SK-N-DZ (cell line): ENCODE measurements around the gene A1CF.

Experiments used
- DNase-seq: peaks from one replicate; pipeline ENCODE4 v3.0.0-alpha.2; 2015; ENCODE audit warnings: low spot score

A1CF gene

DNA sequence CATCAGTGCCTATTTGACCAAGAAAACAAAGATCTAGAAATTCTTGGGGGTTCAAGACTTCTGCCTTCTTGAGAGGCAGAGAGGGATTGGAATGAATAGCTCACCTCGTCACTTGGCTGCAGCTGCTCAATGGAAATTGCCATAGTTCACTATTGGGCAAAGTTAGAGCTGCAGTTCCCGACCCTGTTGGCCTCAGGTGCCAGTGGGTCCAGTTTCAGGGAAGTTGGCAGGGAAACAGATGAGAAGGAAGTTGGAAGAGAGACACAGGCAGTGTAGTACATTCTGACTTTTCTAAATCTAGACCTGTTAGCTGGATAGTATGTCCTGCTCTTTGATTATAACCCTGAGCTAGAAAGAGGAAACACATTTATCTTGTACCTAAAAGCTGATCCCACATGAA, 19.1 kb downstream of the A1CF start:
- DNase-seq: no peak

DNA sequence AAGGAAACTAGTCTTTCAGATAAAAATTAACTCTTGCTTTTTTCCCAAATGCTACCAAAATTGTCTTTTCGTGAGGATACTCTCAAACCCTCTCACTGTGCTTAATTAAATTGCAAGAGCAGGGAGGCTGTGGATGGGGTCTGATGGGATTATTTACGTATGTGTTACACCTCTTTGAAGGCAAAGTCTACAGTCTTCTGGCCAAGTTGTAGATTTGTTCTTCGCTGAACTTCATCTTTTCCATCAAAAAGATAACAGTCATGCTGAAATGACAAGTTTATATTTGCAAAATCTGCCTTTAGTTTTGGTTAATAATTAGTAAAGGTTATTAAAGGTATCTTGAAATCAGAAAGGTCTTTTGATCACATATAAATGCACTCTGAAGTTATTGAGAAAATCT, 22.7 kb downstream of the A1CF start:
- DNase-seq: no peak

DNA sequence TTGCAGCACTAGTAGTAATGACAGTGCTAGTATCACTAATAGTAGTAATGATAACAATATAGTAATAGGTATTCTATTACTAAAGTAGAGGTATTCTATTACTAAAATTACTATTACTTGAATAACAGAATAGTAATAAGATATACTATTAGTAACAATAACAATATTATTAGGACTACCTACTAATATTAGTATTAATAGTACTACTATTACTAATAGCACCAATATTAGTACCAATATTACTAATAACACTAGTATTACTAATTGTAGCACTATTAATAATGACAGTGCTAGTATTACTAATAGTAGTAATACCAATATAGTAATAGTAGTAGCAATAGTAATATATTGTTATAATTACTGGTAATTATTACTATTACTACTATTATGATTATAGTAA, 24.1 kb downstream of the A1CF start:
- DNase-seq: no peak

DNA sequence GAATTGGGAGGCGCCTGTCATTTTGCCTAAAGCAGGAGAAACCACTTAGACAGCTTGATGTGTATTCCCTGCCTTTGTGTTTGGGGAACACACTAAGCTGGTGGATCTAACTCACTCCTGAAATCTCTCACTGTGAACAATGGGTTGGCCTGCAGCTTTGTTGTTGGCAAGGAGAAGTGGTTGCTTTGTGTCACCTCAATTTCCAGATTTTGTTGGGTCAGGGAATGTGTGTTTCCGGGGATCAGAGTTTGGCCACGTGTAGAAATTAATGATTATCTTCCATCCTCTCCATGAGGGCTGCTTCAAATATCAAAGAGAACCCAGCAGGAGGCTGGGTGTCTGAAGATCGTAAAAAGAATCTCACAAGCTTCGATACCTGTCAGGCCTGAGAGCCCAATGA, 27.8 kb downstream of the A1CF start:
- DNase-seq: no peak

DNA sequence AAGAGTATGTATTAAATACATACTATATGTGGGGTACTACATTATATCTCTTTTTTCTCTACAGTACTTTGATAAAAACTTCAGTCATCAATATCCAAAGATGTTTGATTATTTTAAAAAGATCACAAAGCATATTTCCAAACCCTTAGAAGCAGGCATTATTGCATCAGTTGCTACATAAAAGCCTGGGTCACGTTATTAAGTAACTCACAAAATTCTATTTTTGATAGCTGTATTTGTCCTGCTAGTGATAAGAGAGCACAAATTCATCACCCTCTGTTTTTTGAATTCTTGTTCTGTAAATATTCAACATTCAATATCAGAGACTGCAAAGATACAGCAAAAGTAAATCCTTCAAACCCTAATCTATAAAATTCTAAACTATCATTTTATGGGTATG, 30.0 kb downstream of the A1CF start:
- no peak for DNase-seq

DNA sequence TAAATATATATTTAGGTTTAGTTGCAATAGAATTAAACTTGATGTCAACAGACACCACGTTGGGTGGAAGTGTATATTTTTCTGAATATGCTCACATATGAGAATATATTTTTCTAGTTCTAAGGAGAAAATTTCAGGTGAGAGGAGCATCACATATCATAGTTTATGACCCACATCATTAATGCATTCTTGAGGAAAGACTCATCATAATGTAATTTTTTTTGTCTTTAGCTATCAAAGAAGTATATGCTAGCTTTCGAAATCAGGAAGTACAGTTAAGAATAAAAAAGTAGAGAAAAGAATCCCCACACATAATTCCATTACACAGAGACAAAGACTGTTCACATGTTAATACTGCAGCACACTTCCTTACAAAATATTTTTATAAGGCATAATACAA, 30.4 kb downstream of the A1CF start:
- no peak for DNase-seq

DNA sequence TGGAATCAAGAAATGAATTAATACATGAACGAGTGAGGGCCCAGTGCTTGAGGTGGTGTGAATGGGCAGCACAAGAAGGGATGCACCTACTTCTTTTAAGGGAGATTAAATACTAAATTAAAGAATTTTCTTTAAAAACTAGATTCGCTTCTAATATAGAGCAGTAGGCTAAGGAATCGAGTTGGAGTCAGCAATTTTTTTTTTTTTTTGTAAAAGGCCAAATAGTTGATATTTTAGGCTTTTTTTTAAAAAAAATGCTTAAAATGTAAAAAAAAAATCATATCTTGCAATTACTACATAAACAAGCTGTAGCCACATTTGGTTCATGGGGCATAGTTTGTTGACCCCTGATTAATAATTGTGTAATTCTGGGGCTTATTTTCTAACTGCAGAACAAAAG, 31.9 kb downstream of the A1CF start:
- no peak for DNase-seq

DNA sequence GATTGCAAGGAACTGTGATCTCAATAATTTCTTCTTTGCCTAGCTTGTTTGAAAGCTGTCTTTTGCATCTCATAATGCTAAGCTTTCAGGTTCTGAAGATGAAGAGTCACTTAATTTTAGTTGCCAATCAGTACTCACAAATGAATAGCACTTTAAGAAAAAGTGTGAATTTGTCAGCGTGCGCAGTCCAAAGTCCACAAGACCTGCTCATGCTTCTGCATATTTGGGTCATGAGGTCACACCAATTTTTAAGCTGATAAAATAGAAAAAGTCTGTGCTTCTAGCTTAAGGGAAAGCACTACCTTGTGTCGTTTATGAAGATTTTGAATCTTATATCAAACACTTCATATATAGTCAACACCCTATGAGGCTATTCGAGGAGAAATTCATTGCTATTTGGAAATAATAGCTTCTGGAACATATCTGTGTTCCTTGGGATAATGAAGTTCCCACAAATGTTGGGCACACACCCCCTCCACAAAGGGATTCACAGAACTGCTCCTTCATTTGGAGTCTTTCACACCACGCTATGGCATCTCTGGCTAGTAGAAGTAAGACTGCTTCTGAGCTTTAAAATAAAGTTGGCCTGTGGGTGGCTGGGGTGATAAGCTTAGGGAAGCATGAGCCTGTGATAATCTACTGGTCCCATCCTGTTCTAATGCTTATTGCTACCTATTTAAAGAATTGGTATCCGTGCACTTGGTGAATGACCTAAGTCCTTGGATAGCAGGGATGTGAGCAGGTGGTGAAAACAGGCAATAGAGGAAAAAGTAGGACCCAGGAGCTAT, 33.3 kb downstream of the A1CF start:
- no peak for DNase-seq

DNA sequence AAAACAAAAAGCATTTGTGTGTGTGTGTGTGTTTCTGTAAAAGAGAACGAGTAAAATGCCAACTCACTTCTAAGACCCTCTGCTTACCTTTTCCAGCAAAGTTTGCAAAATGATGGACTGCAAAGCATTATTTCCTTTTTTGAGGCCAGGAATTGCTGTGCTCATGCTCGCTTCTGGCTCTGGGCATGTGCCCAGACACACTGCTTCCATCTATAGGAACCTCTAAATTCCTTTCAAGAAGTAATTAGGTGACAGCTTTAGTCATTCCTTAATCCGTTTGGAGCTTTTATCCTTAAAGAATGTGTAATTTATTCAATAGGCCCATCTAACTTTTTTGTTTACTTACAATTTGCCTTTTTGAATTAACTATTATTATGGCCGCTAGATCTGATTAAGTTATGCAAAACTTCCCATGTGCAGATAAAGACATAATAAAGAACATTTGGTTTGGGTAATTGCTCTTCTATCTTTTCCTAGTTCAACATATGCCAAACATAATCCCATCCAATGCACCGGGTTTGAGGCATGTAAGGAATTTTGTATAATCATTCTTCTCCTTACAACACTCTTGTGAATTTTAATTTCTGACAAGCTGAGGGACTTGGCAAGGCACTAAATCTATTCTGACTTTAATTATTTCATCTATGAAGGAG, 34.7 kb downstream of the A1CF start:
- DNase-seq: no peak

DNA sequence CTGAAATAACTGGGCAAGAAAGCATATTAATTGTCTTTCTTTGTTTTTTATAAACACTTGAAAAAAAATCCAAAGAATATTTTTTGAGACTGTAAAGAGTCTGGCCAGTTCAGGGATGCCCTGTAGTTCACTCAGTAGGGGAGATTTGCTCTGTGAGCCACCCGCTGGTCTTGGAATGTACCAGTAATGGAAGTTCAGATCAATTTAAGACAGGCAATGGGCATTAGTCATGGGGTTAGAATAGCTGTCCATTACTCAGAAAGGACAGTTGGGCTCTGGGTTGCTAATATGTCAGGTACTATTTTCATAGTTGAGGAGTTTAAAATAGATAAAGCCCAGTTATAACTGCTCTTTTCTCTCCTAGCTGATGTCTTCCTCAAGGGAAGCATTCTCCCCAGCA, 38.7 kb downstream of the A1CF start:
- DNase-seq: no peak

DNA sequence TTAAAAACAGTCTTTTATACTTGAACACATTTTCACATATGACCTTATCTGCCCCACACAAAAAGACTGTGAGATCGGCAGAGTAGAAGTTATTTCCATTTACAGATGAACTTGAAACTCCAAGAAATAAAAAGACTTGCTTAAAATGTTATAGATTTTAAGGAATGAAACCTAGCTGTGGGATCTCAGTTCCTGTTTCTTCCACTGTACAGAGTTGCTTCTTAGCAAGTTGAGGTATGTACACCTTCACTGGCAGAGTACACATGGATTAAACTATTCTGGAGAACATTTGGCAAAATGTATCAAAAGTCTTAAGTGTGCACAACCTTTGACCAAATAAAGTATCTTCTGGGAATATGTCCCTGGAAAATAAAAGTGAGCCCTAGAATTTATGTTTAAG, 48.3 kb downstream of the A1CF start:
- no peak for DNase-seq

DNA sequence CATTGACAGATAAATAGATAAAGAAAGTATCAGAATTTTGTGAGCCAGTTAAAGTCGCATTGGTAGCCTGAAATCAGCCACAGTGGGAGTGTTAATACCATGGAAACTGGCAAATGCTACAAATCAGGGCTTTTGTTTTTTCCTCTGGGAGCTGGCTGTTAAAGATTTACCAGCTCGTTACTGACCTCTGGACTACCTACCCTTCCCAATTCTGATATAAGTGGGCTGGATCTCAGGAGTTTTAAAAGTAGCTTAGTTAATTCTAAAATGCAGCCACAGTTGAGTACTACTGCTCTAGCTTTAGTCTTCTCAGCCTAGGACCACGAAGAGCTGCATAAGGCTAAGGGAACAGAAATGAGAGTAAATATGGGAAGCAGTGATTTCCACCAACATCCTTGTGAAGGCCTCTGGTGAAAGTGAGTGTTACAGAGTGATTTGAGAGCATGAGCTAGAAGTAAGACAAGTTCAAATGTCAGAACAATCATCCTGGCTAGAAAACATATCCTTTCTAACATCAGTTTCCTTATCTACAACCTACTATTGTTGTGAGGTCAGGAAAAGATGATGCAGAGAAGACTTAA, 53.2 kb downstream of the A1CF start:
- DNase-seq: no peak

DNA sequence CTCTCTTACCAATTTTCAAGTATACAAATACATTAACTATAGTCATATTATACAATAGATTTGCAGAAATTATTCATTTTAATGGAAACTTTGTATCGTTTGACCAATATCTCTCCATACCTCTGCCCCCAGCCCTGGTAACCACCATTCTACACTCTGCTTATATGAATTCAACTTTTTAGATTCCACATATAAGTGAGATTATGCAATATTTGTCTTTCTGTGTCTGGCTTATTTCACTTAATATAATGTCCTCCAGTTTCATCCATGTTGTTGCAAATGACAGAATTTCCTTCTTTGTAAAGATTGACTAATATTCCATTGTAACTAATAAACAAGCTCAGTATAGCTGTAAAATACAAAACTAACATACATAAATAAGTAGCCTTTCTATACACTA, 55.4 kb downstream of the A1CF start:
- no peak for DNase-seq

DNA sequence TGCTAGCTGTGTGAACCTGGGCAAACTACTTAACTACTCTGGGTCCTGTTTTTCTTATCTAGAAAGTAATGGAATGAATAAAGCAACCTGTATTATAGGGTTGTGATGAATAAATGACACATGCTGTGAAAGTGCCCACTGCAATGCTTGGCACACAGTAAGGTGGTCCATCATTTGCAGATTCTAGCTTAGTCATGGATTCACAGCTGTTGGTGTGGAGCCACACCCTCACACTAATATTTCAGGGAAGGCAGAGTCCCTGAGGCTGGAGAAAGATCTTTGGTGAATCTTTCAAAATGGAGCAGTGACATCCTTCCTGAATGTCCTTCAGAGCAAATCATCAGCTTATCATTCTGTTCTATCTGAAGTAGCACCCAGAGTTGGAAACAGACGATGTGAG, 60.6 kb downstream of the A1CF start:
- DNase-seq: no peak

DNA sequence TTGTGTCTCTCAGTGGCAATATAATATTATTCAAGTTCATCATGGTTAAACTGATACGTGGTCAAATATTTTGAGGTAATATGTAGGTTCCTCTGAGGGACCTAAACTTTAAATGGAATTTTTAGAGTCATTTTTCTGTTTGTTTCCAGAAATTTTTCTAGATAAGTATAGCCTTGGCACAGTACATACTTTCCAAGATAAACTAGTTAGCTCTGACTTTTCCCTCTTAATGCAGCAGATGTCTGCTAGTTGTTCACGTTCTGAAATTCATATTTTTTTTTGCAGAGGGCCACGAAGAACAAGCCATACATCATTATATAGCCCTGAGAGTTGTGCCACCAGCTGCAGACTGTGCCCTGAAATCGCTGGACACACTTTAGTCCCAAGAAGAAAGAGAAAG, 61.6 kb downstream of the A1CF start:
- DNase-seq: no peak

DNA sequence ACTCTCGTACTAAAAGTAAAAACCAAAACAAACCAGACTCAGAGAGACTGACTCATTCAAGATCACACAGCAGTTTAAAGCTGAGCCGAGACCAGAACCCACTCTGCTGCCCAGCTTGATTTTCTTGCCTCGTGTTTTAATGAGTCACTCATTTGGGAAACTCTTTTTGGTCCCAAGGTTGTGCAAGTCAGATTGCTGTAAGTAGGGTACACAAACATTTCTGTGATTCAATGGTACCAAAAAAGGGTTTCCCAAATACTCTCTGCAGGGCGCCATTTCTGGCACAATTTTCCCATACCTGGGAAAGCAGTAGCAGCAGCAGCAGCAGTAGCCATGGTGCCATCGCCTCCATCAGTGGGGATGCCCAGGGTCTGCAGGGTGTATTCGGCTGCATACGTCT, 75.8 kb downstream of the A1CF start:
- no peak for DNase-seq

DNA sequence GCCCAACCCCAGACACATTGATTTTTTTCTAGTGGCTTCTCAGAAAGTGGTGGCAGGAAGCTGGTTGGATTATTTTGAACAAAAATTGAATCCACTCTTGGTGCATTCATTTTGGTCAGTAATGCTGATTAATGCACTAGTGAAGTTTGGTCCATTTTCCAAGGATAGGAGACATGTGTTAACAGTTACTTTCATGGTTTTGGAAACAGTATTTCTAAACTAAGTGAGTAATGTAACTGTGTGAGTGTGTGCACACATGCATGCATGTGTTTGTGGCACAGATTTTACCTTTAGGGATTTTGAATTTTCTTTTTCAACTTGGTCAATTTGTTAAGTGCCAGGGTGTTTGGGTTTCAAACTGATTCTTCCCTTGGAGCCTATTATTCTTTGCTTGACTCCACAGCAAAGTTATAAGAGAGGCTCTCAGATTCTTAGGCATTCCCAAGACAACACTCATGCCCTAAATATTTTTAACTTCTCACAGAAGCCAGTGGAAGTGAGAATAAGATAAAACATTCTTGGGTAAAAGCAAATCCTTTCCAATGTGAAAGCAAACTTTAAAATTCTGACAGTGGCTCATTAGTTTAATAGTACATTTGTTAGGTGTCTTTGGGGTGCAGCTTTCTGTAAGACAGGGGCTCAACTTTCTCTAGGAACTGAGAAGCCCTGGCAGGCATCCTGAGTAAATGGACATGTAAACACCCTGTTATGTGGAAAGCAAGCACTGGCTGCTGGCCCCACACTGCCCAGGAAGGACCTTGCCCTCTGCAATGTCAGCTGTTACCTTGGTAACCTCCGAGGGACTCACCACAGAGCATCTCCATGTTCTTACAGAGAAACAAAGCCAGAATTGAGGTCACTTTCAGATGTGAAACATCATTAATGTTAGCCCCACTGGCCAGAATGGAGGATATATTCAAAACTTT, 77.3 kb downstream of the A1CF start:
- no peak for DNase-seq

DNA sequence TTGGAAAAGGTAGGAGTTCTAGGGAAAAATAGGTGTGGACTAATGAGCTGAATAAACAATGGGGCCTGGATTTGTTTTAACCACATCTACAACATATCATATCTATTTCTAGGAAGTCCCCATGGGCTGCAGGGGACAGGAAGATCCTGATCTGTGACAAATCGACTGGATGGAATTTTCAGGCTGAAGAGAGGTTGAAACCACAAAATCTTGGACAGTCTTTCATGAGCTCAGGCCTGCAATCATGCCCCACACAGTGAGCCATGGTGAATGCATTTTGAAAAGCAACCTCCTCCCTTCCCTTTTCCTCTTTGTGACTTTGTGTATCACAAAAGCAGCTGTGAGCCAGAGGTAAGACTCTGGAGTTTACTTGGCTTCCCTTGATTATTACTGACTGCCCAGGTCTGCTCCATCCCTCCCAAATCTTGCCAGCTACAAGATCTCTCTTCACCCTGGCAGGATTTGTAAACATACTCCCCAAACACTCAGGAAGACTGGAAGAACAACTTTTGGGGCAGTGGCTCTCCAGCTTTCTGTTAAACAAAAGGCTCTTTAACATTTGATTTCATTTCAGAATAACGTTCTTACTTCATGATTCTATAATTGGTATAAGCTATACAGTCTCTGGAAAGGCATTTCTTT, 79.3 kb downstream of the A1CF start:
- no peak for DNase-seq

DNA sequence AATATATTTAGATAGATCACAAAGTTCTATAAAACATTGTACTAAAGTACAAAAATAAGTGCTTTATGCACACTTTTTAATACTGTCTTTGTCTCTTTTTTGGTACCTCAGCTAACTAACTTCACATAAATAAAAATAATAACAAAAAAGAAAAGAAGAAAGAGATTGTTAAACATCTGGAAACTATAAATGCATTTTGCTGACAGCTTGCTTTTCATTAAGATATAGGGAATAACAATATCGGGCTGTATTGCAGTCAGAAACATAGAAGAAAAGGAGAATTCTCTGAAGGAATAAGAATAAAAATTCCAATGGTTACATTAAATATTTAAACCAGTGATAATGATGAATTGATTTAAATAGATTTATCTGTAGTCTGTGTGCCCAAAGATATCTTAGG, 85.8 kb downstream of the A1CF start:
- no peak for DNase-seq

DNA sequence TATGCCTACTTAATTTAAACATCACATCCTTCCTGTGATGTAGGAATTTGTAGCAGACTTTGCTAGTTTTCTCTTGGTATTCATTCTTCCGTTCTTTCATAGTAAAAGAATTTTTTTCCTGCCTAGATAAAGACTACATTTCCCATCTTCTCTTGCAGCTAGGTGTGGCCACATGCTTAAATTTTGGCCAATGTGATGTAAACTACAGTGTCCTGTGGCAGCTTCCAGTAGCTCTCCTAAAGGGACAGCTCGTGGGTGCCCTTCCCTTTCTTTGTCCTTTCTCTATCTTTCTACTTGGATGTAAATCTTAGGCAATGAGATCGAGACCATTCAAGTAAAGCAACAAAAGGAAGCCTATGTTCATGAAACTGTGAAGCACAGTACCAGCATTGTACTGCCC, 87.1 kb downstream of the A1CF start:
- DNase-seq: no peak

DNA sequence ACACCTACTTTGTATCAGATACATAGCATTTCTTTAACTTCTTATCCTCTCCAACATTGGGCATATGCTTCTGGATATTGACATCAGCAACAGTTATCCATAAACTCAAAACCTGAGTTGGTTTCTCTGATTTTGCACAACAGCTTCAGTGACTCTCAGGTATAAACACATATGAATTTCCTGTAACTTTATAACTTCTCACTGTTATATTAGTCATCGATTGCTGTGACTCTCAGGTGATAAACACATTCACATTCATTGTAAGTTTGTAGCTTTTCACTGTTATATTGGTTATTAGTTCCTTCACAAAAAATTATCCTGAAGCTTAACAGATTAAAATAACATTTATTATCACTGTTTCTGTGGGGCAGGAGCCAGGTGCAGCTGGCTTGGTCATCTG, 88.7 kb downstream of the A1CF start:
- DNase-seq: no peak

DNA sequence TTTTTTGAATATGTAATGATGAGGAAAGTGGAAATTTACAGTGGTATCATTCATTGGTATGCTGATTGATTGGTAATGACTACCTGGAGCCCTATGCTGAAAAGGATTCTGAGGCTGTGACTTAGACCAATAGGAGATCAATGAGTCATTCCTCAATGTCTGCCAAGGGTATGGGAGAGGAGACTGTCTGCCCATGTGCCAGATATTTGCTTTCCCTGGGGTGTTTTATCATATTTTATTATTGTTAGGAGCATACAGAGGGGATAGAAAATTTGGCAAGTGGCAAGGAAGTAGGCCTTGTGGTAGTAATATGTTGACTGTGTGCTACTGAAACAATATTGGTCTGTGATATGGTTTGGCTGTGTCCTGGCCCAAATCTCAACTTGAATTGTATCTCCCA, 90.9 kb downstream of the A1CF start:
- no peak for DNase-seq
